HG02943 (cell line): ENCODE results near the gene KLHL29.

Experiments
- ATAC-seq: cut with Tn5 transposase; IDR thresholded peaks from one replicate; pipeline ENCODE4 v1.9.1; 2021; ENCODE audit warnings: mild to moderate bottlenecking, low read depth, moderate library complexity; ENCODE audit not compliant: unreplicated experiment

The KLHL29 gene

DNA sequence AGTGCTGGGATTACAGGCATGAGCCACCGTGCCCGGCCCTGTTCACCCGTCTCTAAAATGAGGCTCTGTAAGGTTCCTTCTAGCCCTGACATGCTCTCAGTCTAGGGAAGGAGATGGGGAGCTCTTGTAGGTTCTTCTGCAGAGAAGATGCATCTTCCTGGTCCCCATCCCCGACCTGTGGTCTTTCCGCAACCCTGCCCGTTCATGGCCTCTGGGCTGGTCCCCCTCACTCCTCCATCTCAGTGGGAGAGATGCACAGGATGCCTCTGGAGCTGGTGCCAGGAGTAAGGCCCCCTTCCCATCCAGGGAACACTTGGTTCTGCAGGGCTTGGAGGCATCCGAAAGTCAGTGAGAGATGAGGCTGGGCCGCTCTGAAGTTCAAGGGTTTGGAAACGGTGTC is 212.7 kb downstream of the KLHL29 start:
- no peak for ATAC-seq

DNA sequence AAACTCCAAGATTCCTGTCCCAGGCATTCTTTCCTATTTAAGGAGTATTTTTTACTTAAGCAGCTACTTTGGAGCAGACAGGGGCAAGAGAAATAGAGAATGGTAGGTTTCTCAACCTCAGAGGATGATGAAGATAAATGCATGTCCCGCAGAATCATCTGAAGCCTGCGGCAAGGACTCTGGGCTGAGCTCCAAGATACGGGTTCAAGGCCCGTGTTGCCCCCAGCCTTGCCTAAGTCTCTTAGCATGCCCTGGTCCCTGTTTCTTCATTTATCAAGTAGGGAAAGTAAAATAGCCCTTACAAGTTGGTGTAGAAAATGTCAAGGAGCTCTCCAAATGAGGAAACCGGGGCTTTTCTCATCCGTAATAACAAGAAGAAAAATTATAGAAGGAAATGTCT is 214.0 kb downstream of the KLHL29 start:
- no peak for ATAC-seq

DNA sequence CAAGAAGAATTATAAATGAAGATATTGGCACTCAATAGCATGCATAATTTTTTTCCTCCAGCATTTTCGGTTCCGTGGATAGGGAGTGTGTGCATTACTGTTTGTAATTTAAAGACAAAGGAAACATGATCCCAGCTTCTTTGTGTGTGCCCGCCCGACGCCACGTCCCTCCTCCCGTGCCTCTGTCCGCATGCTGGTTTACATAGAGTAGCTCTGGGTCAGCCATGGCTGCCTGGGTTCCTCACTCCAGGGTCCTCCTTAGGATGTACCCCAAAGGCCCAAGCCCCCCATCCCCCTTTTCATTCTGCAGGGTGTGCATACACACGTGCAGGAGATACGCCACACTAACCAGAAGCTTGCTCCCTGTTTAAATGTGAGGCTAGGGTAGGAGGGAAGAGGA is 214.7 kb downstream of the KLHL29 start:
- no peak for ATAC-seq

DNA sequence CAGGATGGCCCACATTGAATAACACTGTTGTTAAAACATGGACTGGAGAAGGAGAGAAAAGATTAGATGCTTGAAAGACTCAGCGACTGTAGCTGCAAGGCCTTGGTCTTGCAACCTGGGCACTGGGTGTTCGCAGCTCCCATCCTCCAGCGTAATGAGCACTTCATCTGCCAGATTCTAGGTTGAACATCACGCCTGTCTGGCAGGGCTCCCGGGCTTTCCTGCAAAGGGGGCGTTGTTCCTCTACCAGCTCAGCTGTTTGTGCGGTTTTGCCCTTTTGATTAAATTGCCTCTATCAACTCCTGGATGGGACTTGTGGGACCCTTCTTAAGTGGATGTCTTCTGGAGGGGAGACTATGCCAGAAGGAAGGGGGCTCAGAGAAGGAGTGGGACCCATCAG is 215.4 kb downstream of the KLHL29 start:
- no peak for ATAC-seq

DNA sequence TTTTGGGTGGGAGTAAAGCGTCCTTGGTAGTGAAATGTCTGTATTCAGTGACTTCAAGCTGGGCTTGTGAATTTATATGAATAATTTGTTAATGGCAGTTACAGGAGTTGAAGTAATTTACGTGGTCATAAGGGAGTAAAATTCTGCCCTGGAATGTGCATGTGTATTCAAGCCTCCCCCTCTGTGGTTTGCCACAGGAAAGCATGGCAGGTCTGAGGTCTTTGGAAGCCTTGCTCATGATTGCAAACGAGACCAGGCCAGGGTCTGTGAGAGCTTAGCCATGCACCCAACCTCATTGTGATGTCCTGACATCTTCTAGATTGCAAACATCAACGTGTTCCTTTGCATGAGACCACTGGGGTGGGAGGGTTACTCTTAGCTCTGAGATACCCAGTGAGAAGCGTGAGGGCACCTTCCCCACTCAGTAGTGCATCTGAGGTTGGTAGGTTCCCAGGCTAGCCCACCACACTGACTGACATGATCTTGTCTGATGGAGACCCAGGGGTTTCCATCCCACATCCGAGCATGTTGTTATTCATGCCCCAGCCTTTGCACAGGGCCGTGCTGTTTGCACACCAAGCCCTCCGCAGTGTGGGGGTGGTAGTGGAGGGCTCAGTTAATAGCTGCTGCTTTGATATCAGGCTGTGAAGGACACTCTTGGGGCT is 216.5 kb downstream of the KLHL29 start:
- ATAC-seq, result no peak

DNA sequence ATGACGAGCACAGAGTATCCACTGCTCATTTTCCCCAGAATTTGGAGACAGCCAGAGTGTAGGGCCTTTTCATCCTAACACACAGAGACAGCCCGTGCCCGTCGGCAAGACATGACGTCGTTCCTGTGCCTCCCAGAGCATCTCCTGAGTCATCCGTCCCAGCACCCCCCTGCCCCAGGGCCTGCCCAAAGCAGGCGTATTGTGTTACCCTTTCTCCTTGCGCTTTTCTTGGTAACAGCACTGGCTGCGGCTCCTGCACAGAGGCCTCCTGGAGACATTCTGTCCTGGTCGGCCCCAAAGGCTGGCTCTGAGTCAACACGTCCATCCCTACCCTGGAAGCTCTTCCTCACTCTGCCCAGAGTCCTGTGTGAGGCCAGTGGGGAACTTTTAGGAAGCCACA is 217.1 kb downstream of the KLHL29 start:
- ATAC-seq, result no peak

DNA sequence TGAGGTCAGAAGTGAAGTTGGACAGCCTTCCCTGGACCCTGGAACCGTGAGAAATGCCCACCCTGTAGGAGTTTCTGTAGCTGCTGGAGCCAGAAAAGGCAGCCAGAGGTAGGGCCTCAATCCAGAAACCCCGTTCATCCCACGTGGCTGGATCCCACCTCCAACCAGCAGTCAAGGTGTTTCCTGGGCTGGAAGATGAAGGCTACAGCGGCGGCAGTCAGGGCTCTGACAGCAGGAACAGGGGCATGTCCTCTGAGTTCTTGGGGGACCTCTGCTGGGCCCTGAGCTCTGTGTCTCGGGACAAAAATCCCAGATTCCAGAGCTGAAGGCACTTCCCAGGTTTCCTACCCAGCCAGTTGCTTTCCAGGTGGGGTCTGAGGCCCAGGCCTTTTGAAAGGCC is 218.2 kb downstream of the KLHL29 start:
- ATAC-seq, result no peak

DNA sequence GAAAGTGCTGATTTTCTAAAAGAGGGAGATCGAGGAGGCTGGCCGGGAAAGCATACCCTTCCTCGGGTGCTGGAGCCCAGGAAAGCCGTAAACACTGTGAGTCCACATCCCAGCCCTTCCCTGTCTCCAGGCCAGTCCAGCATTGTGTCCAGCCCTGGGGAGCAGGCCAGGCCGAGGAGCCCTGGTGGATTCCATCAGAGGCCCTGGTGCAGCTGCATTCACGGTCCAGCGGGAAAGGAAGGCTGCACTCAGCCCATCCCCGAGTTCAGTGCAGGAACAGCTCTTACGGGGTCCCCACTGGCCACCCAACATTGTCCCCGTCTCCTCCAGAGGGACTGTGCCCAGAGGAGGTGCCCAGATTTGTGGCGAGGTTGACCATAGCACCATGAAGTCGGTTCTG is 218.6 kb downstream of the KLHL29 start:
- ATAC-seq, result no peak

DNA sequence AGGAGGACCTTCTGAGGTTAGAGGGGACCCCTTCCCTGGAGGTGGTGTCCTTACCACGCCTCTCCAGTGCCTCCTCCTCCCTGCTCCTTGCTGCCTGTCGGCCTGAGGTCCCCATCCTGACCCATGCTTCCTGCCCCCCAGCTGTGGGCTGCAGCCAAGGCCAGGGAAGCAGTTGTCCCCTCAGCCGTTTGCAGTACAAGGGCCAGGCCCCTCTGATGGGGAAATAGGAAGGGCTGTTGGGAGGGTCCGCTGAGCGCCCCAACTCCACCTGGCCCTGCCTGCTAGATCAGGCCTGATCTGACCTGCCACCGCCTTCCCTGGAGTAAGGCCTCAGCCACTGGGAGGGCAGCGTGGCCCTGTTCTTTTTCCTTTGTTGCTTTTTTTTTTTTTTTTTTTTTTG is 219.8 kb downstream of the KLHL29 start:
- ATAC-seq, result no peak

DNA sequence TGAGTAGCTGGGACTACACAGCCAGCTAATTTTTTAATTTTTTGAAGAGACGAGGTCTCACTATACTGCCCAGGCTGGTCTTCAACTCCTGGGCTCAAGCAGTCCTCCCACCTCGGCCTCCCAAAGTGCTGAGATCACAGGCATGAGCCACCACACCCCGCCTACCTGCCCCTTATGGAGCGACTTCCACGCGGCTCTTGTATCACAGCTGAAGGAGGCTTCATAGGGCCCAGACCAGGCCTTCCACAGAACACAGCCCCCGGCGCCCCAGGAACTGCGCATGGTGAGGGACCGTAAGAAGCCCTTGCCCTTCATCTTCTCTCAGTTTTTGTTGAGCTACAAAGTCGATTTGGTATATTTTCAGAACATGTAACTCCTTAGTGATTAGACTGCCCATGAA is 220.3 kb downstream of the KLHL29 start:
- no peak for ATAC-seq

DNA sequence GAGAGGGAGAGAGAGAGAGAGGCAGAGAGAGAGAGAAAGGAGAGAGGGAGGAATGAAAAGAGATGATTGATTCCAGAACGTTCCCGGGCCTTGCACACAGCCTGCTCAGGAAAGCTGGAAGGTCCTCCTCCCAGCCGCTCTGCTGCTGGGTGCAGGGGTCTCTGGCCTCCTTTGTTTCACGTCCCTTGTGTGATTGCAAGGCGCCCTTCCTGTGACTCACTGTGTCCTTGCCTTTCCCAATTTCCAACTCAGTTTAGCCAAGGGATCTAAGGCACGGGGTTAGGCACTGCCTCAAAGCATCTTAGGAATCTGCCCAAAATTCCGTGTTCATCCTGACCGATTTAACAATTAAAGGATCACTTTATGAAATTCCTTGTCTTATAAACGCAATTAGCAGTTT is 221.2 kb downstream of the KLHL29 start:
- no peak for ATAC-seq

DNA sequence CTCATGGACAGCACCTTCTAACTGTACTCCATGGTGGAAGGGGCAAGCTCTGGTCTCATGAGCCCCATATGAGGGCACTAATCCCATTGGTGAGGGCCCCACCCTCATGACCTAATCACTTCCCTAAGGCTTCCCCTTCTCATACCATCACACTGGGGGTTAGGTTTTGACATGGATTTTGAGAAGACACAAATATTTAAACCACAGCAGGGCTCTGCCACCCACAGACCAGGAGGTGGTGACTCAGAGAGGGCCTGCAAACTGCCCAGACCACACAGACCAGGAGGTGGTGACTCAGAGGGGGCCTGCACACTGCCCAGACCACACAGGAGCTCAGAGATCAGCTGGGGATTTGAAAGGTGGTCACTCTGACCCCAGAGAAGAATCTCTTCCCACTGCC is 222.0 kb downstream of the KLHL29 start:
- ATAC-seq, result no peak

DNA sequence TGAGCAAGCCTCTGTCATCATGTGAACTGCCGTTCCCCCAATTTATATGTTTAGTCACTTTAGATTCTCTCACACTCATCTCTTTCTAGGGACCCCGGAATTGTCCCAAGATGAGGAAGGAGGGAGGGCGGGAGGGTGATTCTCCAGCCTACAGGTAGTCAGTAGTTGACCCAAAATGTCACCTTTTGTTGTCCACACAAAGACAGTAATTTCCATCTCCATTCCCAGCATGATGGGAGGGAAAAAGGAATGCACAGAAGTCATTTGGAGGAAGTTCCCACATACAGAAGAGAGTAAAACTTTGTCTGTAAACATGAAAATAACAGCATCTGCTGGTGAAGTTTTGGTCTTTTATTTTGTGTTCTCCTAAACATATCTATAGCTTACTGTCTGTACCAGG is 222.9 kb downstream of the KLHL29 start:
- ATAC-seq, result no peak

DNA sequence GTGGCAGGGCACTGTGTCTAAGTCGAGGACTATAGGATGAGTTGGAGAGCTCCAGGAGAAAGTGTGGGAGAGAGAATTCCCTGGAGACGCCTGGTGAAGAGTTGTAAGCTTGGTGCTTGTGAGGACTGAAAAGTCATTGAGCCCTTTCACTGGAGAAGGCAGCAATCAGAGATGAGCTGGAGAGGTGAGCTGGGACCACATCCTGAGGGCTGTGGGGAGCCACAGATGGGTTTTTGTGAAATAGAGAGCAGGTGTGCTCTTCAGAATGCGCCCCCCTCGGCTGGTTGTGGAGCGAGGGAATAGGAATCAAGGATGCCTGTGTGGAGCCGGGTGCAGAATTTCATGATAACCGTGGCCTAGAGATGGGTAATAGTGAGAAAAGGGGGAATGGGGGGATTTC is 224.3 kb downstream of the KLHL29 start:
- ATAC-seq, result no peak

DNA sequence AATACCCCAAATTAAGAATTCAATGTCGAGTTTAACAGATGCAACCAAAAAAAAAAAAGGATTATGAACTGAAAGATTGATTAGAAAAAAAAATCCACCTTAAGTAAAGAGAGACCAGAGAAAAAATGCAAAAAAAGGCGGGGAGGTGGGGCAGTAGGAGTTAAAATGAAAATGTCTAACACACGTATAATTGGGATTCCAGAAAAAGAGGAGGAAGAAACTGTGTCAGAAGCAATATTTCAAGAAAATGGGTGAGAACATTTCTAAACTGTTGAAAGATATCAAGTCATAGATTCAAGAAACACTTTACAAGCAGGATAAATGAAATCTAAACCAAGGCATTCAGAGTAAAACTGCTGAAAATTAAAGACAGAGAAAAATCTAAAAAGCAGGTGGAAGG is 226.9 kb downstream of the KLHL29 start:
- no peak for ATAC-seq

DNA sequence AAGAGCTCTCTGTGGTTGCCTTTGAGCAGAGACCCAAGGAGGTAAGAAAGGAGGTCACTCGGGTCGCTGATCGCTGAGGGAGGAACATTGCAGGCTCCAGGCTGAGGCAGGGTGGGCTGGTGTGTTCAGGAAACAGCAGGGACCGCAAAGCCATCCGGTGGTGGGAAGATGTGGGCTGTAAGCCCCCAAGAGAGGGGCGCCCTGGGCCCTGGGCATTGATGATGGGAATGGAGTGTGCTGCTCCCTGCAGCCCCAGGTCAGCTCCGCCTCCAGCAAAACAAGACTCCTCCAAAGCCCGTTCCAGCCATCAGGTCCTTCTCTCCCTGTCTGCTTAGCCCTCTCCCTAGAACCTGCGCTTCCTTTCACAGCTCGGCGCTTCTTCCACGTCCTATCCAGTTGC is 229.7 kb downstream of the KLHL29 start:
- no peak for ATAC-seq

DNA sequence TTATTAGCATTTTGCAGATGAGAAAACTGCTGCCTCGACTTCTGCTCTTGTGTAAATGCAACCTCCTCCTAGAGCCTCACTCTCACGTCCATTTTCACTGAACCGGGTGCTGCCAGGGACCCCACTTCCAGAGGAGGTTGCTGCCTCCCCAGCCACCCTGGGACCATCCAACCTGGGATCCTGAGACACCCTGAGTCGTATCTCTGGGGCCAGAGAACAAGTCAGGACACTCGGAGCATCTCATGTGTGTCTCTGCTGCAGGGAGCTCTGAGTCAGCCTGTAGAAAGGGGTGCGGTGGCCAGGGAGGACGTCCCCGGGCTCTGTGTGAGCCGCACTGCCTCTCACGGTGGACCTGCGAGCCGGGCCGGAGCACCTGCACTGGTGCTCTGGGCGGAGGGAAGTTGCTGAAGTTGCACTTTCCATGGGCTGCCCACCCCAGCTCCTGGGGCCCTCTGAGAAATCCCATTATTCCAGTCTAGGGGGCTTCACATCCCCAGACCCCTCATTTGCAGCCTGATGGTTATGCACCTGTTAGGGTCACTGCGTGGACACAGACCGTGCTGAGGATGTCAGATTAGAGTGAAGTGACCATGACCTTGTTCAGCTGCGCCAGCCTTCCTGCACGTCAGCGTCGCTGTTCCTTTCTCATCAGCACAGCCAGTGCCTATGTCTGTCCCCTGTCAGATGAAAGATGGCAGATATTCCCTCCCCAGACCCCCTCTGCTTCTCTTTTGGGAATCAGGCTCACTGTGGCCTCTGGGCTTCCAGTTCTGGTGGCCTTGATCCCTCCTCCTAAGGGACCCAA is 230.4 kb downstream of the KLHL29 start:
- no peak for ATAC-seq

DNA sequence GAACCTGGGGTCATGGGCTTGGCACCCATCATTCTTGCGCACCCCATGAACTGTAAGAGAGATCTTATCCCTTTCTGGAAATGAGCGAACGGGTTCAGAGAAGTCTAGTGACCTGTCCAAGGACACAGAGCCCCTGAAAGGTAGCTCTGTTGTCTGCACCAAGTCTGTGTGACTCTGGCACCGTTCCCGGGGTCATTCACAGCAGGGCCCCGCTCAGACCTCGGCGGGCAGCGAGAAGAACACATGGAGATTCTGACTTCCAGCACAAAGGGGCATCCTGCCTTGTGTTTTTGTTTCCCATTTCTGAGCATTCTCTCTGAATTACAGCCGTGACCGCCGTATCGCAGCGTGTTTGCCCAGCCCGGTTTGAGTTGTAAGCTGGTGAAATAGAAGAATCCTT is 231.7 kb downstream of the KLHL29 start:
- no peak for ATAC-seq

DNA sequence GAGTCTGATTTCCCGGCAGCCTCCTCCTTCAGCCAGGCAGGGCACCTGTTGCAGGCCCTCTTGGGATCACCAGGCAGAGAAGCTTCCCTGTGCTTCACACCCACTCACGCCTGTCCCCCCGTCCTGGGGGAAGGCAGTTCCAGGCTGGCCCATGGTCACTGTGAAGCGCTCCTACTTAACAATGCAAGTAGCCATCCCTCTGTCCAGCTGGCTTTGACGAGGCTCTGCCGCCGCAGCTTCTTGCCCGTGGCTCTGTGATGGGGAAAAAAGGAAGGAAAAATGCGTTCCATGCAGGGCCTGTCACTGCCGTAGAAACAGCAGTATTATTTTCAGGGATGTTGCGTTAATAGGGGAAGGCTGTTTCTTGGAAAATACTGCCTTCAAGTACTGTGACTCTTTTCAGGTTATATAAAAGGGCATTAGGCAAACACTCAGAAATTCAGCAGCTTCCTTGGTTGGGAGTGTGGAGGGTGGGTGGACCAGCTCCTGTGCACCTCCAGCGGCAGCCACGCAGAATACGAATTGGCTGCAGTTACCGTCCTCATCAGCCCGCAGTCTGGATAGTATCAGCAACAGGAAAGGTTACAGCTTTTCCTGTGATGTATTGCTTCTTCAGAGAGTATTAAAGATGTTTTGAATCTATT is 232.3 kb downstream of the KLHL29 start:
- no peak for ATAC-seq

DNA sequence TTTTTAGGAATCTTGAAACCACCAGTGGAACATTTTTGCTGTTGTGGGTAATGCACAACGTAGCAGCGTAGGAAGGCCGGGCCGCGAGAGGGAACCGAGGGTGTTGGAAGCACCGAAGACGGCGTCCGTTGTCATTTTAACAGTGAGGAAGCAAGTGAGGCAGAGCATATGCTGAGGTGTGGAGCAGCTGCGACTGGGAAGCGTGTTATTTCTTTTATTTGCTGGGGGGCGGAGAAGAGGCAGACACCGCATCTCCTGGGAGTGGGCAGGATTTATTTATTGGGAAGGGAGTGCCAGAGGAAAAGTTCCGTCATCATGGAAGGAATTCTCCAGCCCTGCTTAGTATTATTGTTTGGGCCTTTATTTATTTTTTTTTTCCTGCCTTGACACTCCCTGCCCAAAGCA is 232.8 kb downstream of the KLHL29 start:
- ATAC-seq, result no peak

DNA sequence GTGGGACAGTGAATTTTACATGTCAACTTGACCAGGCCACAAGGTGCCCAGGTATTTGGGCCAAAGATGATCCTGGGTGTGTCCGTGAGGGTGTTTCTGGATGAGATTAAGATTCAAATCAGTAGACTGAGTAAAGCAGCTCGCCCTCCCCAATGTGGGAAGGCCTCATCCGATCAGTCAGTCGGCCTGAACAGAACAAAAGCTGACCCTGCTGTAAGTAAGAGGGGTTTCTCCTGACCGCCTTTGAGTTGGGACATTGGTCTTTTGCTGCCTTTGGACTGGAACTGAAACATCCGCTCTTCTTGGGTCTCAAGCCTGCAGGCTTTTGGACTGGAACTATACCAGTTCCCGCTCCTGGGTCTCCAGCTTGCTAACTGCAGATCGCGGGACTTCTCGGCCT is 233.3 kb downstream of the KLHL29 start:
- ATAC-seq, result no peak
